Colonic mucosa (tissue), 4 donors: ENCODE results near the gene CFAP45. TPM values are rescaled to one million over a fixed set of nuclear protein-coding genes. Genes with fewer than 3 reads are reported as not detected.
A peak's percentile ranks its signal among the peaks of the same experiment; 100 is the strongest.

ENCODE experiments used
- DNase-seq: peaks from one replicate; pipeline ENCODE4 v3.0.0-alpha.2; 2020
- H3K27ac ChIP-seq: fragments of 200-600 bp; one replicate; pipeline ENCODE4 v1.8.0; 2021
- H3K27me3 ChIP-seq: fragments of 200-600 bp; one replicate; pipeline ENCODE4 v1.8.0; 2021
- H3K36me3 ChIP-seq: fragments of 200-600 bp; one replicate; pipeline ENCODE4 v1.8.0; 2021
- H3K4me1 ChIP-seq: fragments of 200-600 bp; one replicate; pipeline ENCODE4 v1.8.0; 2021; ENCODE audit warnings: mild to moderate bottlenecking
- H3K4me3 ChIP-seq: fragments of 200-600 bp; one replicate; pipeline ENCODE4 v1.8.0; 2021
- H3K9ac ChIP-seq, 2 donors: one replicate each; pipeline ENCODE4 v1.7.0; 2013; ENCODE audit warnings: control low read depth in 2 of 2, low read depth in 2 of 2, low read length in 2 of 2
- H3K9me3 ChIP-seq: fragments of 200-600 bp; one replicate; pipeline ENCODE4 v1.8.0; 2021
- intact Hi-C: fragments of 100-400 bp; cut with DNase I; formaldehyde crosslinking; loops from one replicate; pipeline ENCODE4 v1.14.1; 2022
- total RNA-seq, 2 donors: library from RNA; stranded (reverse); fragmentation: NEBNext Ultra II Directional in 1 of 2; extraction: Animal tissue kit (Norgen Biotek cat#: 25700) in 1 of 2; gene quantifications; one replicate each; pipeline ENCODE4 v1.2.1, GENCODE V29; 2021
- TF ChIP-seq, protein P1 (sequence below): fragments of 200-600 bp; IDR thresholded peaks from one replicate; pipeline ENCODE4 v1.8.0; 2022; ENCODE audit warnings: antibody characterized with exemption, mild to moderate bottlenecking
- donor health status: healthy.
- donor health status: DM: no; HTN: no; CAD: no.
- donor health status: DM: no; HTN: no; CAD: no.

CFAP45 gene
- total RNA-seq, 2 donors from 2014 or later: 0.30 TPM; not detected in 1

GRCh38 chr1:159855709-159856108 is 44.3 kb downstream of the CFAP45 start:
- H3K4me1 ChIP-seq: no peaks in the 10 kb centered on the region
- intact Hi-C loops: no loop called here
- TF ChIP-seq, protein P1, sequence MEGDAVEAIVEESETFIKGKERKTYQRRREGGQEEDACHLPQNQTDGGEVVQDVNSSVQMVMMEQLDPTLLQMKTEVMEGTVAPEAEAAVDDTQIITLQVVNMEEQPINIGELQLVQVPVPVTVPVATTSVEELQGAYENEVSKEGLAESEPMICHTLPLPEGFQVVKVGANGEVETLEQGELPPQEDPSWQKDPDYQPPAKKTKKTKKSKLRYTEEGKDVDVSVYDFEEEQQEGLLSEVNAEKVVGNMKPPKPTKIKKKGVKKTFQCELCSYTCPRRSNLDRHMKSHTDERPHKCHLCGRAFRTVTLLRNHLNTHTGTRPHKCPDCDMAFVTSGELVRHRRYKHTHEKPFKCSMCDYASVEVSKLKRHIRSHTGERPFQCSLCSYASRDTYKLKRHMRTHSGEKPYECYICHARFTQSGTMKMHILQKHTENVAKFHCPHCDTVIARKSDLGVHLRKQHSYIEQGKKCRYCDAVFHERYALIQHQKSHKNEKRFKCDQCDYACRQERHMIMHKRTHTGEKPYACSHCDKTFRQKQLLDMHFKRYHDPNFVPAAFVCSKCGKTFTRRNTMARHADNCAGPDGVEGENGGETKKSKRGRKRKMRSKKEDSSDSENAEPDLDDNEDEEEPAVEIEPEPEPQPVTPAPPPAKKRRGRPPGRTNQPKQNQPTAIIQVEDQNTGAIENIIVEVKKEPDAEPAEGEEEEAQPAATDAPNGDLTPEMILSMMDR: no peak
- H3K27me3 ChIP-seq: no peaks in the 10 kb centered on the region
- peak overlapping the region in 1 of 2 donors; percentile 13 for H3K9ac ChIP-seq
- H3K9me3 ChIP-seq: no peaks in the 10 kb centered on the region
- no peaks in the 10 kb centered on the region for H3K36me3 ChIP-seq
- no peak overlapping the region for H3K4me3 ChIP-seq
- no peak overlapping the region for H3K27ac ChIP-seq
- no peak for DNase-seq

GRCh38 chr1:159854693-159855192 is 45.2 kb downstream of the CFAP45 start:
- H3K4me1 ChIP-seq: no peaks in the 10 kb centered on the region
- H3K27me3 ChIP-seq: no peaks in the 10 kb centered on the region
- peak overlapping the region; percentile 94 for H3K27ac ChIP-seq
- peak overlapping the region; percentile 78 for H3K4me3 ChIP-seq
- intact Hi-C loops: no loop called here
- TF ChIP-seq, protein P1: no peak
- H3K36me3 ChIP-seq: no peaks in the 10 kb centered on the region
- peak overlapping the region; percentile 78 to 80 for H3K9ac ChIP-seq
- H3K9me3 ChIP-seq: no peaks in the 10 kb centered on the region
- DNase-seq: peak; percentile 87

GRCh38 chr1:159854116-159854692 is 45.8 kb downstream of the CFAP45 start:
- no peaks in the 10 kb centered on the region for H3K4me1 ChIP-seq
- peak overlapping the region; percentile 94 for H3K27ac ChIP-seq
- peak; percentile 90 for DNase-seq
- no peaks in the 10 kb centered on the region for H3K9me3 ChIP-seq
- peak overlapping the region; percentile 78 for H3K4me3 ChIP-seq
- intact Hi-C loops: no loop called here
- H3K27me3 ChIP-seq: no peaks in the 10 kb centered on the region
- TF ChIP-seq, protein P1: no peak
- H3K36me3 ChIP-seq: no peaks in the 10 kb centered on the region
- H3K9ac ChIP-seq: peak overlapping the region; percentile 78 to 80

GRCh38 chr1:159853417-159854115 is 46.4 kb downstream of the CFAP45 start:
- H3K27ac ChIP-seq: peak overlapping the region; percentile 94
- H3K4me3 ChIP-seq: peak overlapping the region; percentile 78
- intact Hi-C loops: no loop called here
- no peaks in the 10 kb centered on the region for H3K9me3 ChIP-seq
- H3K36me3 ChIP-seq: no peaks in the 10 kb centered on the region
- peak overlapping the region in 1 of 2 donors; percentile 78 for H3K9ac ChIP-seq
- no peaks in the 10 kb centered on the region for H3K27me3 ChIP-seq
- H3K4me1 ChIP-seq: no peaks in the 10 kb centered on the region
- DNase-seq: no peak
- TF ChIP-seq, protein P1: no peak

DNA sequence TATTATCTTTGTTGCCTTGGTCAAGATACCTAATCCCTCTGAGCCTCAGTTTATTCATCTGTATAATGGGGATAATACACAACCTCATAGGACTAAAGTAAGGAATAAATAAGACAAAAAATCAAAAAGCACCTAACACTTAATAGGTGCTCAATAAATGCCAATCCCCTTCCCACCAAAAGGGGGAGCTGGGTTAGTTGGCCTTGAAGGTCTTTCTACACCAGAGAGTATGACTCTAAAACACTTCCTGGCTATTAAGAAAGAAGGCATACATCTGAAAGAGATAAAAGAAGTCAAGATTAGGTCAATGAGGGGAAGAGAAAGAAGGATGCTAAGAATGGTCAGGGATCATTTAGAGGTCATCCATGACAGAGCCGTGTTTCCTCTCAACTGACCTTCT is 48.6 kb downstream of the CFAP45 start:
- Histone ChIP-seq H3K27me3 (no peaks in the 10 kb centered on the region), H3K36me3 (no peaks in the 10 kb centered on the region), H3K27ac (no peak overlapping the region), H3K9me3 (no peaks in the 10 kb centered on the region), H3K9ac (no peak overlapping the region), H3K4me3 (no peak overlapping the region), H3K4me1 (no peaks in the 10 kb centered on the region)
- intact Hi-C loops: no loop called here
- TF ChIP-seq, protein P1: no peak
- no peak for DNase-seq
